ENCODE measurements around the gene ATP2A1.
"Not testable (repeated sequence)": the region's sequence is repeated elsewhere in the genome, so short reads cannot be mapped to it uniquely, and the experiment has no call there.

The ATP2A1 gene

DNA sequence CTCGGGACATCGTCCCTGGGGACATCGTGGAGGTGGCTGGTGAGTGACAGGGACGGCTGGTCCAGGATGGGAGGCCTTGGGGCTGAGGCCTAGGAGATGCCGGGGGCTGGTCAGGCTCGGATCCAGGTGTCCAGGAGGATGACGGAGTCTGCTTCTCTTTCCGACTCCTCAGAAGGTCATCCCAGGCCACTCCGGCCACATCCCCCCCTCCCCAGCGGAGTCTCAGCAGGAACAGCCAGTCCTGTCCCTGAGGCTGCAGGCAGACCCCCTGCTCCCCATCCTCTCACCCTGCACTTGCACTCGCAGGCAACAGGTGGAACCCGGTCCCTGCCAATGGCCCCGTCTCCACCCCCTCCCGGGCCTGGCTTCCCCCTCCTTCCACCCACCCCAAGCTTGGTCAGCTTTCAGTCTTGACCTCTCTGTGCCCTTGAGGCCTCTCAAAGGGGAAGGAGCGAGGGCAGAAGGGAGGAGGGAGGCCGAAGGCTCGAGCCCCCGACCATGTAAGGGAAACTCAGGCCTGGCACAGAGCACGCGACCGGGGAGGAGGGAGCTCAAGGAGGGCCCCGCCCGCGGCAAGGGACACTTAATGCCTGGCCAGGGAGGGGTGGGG is 4.4 kb downstream of the ATP2A1 start:
- no peak for DNase-seq

DNA sequence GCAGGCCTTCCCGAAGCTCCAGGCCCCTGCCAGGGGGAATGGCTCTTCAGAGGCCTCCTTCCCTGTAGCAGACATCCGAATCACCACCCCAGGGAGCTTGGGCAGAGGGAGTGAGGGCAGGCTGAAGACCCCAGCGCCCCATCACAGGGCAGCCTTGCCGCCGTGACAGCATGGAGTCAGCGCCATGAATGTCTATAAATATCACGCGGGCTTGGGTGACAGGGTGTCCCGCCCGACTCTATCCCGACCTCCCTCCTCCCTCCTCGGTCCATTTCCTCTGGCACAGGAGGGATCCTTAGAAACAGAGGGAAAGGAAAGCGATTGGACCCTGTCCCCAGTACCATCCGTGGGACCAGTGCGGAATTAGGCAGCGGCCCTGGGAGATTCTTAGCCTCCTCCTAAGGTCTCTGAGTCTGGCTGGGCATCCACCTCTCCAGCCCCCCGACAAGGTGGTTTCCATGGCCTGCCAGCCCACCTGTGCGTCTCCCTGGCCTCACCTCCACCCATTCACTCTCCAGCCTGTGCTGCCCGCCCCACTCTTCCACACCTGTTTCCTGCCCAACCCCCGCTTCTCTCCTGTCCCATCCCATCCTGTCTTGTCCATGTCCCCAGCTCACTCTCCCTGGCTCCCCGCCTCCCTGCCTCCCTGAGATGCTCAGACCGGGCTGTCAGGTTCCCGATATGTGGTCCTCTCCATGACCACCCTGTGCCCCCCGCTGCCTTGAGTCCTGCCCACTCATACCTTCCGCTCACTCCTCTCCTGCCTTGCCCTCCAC is 5.1 kb downstream of the ATP2A1 start:
- DNase-seq: no peak

DNA sequence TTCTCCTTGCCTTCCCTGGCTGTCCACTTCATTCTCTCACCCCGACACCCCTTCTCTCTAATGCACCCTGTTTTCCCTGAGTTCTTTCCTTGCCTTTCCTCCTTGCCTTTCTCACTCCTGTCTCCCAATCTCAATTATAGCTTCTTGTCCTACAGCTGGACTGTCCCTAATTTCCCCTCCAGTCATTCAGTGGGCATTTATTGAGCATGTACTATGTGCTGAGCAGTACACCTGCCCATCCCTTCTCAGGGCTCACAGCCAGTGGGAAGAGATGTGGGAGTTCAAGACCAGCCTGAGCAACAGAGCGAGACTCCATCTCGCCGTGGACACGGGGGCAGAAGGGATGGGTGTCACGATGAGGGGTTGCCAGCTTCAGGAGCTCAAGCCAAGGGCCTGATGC is 5.8 kb downstream of the ATP2A1 start:
- no peak for DNase-seq

DNA sequence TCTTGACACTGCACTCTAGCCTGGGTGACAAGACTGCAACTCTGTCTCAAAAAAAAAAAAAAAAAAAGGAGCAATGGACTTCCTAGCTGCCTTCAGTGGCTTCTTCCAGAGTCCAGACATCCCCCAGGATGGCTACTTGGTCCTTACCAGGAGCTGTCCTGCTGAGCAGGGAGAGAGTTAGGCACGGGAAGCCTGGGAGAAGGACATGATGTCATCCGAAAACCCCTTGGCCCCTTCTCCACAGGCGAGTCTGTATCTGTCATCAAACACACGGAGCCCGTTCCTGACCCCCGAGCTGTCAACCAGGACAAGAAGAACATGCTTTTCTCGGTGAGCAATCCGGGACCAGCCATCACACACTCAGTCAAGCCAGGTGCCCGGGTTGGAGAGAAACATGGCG is 8.7 kb downstream of the ATP2A1 start:
- no peak for DNase-seq

DNA sequence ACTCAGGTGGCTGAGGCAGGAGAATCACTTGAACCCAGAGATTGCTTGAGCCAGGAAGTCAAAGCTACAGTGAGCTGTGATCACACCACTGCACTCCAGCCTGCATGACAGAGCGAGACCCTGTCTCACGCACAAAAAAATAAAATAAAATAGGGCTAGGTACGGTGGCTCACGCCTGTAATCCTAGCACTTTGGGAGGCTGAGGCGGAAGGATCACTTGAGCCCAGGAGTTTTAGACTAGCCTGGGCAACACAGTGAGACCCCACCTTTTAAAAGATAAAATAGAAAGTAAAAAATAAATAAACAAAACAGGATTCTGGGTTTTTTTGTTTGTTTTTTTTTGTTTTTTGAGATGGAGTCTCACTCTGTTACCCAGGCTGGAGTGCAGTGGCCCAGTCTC is 12.1 kb downstream of the ATP2A1 start:
- not testable (repeated sequence) for DNase-seq

DNA sequence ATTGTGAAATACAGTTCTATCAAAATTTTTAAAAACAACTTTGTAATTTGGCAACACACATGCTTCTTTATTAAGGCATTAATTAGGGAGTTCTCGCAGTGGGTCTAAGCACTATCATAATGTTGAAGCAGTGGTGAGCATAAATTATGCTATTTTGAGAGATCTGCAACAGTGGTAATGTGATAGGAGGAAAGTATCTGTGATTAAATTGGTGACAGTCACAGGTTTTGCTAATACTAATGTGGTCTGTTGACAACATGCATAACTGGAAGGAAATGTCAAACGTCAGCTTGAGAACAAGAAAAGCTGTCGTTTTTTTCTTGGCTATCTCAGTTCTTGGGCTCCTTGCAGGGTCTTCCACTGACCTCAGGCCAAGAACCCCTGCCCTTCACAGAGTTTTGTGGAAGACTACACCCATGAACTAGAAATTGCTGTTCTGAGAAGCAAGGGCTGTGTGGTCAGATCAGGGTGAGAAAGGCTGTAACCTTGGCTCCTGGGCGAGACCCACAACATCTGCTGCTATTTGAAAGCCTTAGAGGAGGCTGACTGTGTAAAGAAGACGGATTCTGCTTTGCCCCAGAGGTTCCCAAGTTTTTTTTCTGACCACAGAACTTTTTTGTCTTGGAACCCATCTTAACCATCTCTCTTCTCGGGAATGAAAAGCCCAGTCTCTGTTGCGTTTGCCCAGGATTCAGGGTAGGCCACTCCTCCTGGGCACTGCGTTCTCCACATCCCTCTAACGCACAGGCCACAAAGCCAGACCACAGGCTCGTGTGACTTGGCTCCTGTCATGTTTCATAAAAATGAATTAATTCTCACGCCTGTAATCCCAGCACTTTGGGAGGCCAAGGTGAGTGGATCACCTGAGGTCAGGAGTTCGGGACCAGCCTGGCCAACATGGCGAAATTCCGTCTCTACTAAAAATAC is 13.9 kb downstream of the ATP2A1 start:
- DNase-seq: no peak

DNA sequence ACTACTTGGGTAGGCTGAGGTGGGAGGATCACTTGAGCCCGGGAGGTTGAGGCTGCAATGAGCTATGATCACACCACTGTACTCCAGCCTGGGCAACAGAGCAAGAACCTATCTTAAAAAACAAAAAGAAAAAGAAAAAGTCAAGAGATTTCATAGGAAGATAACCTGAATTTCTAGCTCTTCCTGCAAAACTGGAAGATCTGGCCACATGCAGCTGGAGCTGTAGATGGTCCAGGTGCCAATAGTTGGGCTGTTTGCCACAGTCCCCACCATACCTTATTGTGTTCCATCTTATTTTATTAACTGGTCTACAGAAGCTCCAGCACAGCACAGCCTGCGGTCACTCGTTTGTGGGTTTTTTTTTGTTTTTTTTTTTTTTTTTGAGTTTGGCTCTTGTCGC is 15.0 kb downstream of the ATP2A1 start:
- DNase-seq: no peak

DNA sequence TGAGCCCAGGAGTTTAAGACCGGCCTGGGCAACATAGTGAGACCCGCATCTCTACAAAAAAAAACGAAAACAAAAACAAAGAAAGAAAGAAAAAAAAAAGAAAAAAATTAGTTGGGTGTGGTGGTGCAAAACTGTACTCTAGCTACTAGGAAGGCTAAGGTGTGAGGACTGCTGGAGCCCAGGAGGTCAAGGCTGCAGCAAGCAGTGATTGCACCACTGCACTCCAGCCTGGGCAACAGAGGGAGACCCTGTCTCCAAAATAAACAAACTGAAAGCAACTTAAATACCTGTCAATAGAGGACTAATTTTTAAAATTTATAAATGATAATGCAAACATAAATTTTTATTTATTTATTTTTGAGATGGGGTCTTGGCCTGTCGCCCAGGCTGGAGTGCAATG is 17.3 kb downstream of the ATP2A1 start:
- no peak for DNase-seq

DNA sequence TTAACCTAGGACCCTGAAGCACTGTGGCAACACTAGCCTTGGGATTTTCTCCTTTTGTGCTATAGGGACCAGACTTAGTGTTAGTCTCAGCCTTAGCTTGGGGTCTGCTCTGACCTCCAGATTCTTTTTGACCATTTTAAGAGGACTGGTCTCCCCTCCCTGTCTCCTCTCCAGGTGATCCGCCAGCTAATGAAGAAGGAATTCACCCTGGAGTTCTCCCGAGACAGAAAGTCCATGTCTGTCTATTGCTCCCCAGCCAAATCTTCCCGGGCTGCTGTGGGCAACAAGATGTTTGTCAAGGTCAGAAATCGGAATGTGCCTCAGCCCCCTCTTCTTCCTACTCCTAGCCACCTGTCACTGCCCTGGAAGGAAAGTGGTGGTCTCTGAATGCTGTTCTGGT is 19.5 kb downstream of the ATP2A1 start:
- no peak for DNase-seq

DNA sequence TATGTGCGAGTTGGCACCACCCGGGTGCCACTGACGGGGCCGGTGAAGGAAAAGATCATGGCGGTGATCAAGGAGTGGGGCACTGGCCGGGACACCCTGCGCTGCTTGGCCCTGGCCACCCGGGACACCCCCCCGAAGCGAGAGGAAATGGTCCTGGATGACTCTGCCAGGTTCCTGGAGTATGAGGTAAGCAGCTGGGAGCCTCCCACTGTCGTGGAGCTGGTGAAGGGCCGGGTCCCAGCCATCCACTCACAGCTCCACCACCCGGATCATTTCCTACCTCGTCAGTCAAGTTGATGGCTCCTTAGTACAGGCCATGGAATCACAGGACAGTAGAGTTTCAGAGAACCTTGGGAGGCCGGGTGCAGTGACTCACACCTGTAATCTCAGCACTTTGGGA is 20.0 kb downstream of the ATP2A1 start:
- no peak for DNase-seq

DNA sequence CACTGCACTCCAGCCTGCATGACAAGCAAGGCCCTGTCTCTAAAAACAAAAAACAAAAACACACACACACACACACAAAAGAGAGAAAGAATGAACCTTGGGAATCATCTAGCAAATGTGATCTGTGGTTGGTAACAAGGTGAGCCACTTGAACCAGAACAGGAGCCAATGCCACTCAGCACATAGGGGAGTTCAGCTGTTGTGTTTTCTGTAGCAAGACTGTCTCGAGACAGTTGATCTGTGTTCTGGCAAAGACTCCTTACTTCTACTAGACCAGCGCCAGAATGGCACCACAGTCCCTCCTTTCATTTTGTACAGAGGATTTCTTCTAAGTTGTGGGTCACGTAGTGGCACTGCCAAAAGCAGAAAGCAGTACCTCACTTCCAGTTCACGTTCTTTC is 20.7 kb downstream of the ATP2A1 start:
- no peak for DNase-seq

DNA sequence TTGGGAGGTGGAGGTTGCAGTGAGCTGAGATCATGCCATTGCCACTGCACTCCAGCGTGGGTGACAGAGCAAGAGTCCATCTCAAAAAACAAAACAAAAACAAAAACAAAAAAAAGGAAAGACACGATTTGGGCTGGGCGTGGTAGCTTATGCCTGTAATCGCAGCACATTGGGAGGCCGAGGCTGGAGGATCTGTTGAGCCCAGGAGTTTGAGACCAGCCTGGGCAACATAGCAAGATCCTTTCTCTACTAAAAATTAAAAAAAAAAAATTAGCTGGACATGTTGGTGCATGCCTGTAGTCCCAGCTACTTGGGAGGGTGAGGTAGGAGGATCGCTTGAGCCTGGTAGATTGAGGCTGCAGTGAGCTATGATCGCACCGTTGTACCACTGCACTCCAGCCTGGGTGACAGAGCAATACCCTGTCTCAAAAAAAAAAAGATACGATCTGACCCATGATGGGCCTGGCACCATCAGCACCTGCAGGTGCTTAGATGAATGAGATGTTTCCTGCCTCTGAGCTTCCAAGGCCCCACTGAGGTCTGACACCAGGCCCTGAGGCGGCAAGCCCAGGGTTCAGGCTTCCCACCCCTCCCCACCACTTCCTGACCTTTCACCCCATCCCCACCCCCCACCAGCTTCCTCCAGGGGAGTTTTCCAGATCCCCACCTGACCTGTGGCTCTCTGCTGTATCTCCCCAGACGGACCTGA is 21.7 kb downstream of the ATP2A1 start:
- no peak for DNase-seq

DNA sequence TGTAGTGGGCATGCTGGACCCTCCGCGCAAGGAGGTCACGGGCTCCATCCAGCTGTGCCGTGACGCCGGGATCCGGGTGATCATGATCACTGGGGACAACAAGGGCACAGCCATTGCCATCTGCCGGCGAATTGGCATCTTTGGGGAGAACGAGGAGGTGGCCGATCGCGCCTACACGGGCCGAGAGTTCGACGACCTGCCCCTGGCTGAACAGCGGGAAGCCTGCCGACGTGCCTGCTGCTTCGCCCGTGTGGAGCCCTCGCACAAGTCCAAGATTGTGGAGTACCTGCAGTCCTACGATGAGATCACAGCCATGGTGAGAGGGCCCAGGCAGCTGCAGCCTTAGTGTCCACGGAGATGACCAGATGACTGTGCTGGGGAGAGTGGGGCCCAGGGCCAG is 22.3 kb downstream of the ATP2A1 start:
- DNase-seq: no peak

DNA sequence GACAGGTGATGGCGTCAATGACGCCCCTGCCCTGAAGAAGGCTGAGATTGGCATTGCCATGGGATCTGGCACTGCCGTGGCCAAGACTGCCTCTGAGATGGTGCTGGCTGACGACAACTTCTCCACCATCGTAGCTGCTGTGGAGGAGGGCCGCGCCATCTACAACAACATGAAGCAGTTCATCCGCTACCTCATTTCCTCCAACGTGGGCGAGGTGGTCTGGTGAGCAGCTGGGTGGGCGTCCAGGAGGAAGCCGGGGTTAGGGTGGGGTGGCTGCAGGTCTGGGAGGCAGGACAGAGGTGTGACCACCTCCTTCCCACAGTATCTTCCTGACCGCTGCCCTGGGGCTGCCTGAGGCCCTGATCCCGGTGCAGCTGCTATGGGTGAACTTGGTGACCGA is 23.6 kb downstream of the ATP2A1 start:
- DNase-seq: no peak

DNA sequence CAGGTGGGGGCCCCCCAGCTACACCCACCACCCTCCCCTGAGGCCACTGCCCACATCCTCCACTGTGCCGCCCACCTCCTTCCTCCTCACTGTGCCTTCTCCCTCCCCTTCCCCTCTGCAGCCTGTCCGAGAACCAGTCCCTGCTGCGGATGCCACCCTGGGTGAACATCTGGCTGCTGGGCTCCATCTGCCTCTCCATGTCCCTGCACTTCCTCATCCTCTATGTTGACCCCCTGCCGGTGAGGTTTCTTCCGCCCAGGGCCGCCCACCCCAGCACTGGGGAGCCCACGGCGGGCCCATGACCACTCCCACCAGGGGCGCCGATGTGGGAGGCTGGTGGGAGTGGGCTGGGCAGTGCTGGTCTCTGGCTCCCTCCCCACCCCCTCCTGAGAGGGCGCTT is 24.6 kb downstream of the ATP2A1 start:
- DNase-seq: no peak

DNA sequence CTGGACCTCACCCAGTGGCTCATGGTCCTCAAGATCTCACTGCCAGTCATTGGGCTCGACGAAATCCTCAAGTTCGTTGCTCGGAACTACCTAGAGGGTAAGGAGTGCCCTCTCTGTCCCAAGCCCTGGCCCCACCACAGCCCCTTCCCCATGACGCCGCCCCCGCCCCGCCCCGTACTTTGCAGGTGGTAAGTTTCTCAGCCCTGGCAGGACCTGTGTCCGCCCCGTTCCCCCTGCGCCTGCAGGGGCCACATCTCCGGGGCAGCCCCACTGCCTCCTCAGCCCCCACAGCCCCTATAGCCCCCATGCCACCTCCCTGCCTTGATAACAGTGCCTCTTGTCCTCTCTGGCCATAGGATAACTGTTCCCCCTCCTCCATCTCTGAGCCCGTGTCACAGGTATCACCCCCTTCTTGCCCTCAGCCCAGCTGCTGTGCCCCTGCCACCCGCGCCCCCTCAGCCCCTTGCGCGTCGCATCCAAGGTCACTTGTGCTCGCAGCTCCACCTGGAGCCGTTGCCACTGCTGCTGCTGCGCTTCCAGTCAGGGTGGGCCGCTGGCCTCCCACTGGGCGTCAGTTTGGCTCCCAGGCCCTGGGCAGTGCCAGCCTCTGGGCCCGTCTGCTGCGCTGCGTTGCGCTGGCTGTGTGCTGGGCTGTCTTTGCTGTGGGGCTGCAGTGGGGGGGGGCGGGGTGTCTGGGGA is 25.2 kb downstream of the ATP2A1 start:
- no peak for DNase-seq

DNA sequence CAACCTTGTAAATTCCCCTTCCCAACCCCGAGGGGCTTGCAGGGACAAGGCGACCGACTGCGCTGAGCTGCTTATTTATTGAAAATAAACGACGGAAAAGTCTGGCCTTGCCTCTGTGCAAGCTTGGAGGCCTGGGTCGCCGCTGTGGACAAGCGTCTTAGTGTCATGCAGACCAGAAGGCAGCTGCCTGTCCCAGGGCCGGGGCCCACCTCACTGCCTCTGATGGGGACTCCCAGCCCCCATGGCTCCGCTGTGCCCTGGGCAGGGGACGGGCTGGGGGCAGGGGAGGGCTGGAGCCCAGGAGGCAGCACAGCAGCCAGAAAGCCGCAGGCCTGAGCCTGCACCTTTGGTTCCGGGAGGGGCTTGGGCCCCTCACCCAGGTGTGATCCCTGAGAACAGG is 26.1 kb downstream of the ATP2A1 start:
- no peak for DNase-seq

DNA sequence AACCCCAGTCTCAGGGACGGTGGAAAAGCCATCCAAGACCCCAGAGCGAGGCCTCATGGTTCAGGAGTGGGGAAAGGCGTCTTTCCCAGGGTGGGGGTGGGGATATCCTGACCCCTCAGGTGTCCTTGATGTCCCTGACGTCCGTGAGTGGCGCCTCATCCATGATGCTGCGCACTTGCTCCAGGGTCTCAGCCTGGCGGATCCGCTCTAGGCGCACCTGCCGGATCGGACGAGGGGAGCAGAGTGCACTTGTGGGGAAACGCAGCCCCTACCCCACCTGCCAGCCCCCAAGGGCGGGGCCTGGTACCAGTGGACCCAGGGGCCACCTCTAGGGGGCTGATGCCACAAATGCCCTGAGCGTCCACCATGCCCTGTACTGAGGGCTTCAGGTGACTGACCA is 26.5 kb downstream of the ATP2A1 start:
- DNase-seq: no peak

DNA sequence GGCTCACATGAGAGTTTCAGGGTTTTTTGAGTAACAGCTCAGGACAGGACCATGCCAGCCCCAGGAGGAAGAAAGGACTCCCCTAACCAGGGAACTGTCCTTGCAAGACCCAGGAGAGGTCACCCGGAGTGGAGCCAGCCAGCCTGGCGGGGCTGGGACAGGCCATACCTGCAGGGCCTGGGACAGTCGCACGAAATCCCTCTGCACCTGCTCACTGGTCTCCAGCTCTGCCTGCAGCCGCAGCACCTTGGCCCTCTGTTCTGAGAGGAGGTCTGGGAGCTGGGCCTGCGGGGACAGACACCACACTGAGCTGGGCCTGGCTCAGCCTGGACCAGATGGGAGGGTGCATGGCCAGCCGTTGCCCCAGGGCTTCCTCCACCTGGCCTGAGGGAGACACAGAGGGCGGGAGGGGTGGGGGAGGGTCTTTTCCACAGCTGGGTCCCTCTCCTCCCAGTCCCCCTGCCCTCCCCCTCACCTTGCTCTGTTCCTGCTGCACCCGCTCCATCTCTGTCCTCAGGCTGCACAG is 27.0 kb downstream of the ATP2A1 start:
- no peak for DNase-seq

DNA sequence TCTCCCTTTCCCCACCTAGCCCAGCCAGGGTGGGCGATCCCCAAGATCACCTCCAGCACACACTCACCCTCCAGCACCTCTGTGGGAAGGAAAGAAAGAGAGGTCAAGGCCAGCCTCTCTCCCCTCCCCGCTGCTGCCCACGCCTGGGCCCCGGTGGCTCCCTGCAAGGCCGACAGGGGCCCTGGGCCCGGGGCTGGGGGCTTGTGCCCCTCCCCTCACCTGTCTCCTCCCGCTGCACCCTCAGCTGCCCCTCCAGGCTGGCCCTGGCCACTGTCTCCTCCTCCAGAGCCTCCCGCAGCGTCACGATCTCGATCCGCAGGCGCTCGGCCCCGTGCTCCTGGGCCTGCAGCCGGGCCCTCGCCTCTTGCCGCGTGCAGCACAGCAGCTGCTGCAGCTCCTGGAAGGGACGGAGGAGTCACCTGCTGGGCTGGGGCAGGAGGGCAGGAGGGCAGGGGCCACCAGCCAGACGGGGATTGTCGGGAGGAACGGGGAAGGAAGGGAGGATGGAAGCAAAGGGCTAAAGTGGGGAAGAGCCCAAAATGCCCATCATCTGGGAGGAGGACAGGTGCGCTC is 27.6 kb downstream of the ATP2A1 start:
- DNase-seq: no peak

DNA sequence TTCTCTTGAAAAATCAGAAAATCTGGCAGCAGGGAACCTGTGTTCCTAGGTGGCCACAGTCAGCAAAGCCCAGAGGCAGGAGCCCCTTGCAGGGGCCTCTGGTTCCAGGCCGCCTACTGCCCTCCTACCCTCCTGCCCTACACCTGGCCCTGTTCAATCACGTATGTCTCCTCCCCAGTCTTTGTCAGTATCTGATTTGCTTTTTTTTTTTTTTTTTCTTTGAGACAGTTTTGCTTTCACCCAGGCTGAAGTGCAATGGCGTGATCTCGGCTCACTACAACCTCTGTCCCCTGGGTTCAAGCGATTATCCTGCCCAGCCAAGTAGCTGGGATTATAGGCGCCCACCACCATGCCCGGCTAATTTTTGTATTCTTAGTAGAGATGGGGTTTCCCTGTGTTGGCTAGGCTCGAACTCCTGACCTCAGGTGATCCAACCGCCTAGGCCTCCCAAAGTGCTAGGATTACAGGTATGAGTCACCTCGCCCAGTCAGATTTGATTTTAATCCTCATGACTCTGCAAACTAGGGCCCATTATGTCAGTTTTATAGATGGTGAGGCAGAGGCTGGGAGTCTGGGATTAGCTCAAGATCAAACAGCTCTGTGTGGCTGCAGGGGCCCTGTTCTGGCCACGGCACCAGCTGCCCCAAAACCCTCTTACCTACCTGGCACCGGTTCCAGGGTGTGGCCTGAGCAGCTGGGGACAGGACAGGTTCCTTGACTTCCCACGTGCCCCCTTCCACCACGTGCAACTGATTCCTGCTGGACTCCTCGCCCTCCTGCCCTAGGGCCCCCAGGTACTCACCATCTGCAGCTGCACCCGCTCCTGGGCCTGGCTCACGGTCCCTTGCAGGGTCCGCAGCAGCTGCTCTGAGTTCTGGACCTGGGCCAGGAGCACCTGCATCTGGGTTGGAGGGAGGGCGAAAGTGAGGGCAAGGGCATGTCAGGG is 32.1 kb downstream of the ATP2A1 start:
- no peak for DNase-seq
